ENCODE measurements around the gene NPDC1.

NPDC1 gene

DNA sequence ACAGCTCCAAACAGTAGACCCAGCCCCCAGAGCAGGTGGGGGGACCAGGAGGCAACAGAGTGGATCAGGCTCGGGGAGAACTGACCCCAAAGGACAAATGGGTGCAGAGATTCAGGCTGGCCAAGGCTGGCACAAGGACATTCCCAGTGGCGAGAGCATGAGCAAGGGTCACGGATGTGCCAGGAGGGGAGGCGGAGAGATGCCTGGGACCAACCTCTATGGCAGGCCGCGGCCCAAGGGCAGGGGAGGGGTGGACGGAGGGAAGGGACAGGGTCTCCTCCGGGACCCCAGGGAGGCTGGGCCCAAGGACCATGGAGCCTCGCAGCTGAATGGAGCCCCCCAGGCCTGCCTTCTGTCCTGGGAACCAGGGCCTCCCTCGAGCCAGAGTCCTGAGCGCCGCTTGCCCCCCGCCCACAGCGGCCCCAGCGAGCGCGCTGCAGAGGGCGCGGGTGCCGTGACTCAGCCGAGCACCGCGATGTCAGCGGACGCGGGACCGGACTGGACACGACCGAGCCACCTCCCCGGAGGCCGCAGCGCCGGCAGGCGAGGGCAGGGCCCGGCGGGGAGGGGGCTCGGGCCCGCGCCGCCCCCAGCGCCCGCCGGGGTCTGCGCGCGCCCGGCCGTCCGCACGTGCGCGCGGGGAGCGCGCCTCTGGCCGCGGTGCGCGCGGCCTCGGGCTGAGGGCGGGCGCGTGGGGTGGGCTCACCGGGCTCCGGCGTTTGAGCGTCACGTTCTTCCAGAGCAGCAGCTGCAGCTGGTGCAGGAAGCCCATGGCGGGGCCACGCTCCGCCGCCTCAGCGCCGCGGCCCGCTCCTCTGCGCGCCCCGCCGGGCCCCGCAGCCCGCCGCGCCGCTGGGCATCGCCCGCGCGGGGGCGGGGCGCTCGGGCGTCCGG, 18.4 kb downstream of the NPDC1 start, which contains the start of gene ABCA2:
TSS of gene ABCA2 (minus strand) at position 869 of the 894 bp plus-strand sequence. CDS start at position 772, 97 bp downstream.
- DNase-seq (ENCODE audit: insufficient read length) (no peak), FAIRE-seq (no peak)
- TF ChIP-seq POLR2A (IDR thresholded peaks at IDR 0.05; ENCODE audit: low read depth, low read length) (no peak), POLR2AphosphoS5 (IDR thresholded peaks at IDR 0.05; ENCODE audit: low read depth, low read length) (no peak), TAF1 (IDR thresholded peaks at IDR 0.05; ENCODE audit: borderline replicate concordance, low read depth, low read length) (no peak)

DNA sequence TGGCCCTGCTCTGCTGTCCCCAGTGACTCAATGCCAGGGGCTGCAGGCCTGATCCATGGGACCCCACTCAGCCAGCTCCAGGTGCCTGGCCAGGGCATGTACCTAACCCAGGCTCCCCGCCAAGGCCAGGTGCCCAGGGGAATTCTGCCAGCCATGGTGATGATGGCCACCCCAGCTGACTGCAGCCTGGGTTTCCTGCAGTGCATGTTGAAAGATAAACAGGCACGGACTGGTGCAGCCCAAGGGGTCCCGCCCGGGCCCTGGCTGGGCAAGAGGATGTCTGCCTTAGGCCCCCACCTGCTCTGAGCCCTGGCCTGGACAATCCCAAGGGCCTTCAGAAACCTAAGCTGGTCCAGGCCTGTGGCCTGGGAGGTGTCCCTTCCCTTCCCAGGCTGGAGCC, 19.1 kb downstream of the NPDC1 start:
- DNase-seq (ENCODE audit: insufficient read length): no peak
- no peak for FAIRE-seq
- no peak for TF ChIP-seq POLR2AphosphoS5 (IDR thresholded peaks at IDR 0.05; ENCODE audit: low read depth, low read length)
- TF ChIP-seq POLR2A (IDR thresholded peaks at IDR 0.05; ENCODE audit: low read depth, low read length): no peak
- no peak for TF ChIP-seq TAF1 (IDR thresholded peaks at IDR 0.05; ENCODE audit: borderline replicate concordance, low read depth, low read length)

DNA sequence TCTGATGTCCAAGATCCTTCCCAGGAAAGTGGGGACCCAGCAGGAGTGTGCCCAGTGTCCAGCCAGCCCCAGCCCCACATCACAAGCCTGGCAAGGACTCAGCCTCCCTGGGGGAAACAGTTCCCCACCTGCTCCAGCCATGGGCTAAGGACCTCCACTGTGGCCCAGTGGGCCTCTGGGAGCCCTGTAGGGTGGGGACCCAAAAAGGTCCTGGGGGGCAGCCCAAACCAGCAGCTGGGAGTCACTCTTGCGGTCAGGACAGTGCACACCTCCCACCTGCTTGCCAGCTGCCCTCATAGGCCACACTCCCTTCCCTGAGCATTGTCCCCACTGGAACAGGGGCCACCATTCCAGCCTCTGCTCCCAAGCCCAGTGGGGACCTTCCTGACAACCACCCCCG, 19.6 kb downstream of the NPDC1 start:
- FAIRE-seq (no peak), DNase-seq (ENCODE audit: insufficient read length) (no peak)
- TF ChIP-seq POLR2AphosphoS5 (IDR thresholded peaks at IDR 0.05; ENCODE audit: low read depth, low read length) (no peak), TAF1 (IDR thresholded peaks at IDR 0.05; ENCODE audit: borderline replicate concordance, low read depth, low read length) (no peak), POLR2A (IDR thresholded peaks at IDR 0.05; ENCODE audit: low read depth, low read length) (no peak)

DNA sequence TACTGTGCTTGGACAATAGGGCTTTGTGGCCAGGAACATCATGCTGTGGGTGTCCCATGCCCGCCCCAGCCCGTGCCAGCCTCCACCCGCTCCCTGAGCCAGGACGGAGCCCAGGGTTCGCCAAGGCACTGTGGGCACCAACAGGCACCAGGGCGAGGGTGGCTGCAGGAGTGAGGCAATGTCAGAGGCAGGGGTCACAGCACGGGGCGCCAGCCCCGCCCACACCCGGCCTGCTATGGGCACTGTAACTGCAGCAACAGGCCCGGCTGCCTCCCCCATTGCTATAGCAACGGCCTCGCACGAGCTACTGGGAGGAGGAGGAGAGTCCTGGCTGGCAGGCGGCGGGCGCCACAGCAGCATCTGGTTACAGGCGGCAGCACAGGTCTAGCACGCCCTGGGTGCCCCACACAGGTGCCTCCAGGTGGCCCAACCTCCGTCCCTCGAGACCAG, 20.4 kb downstream of the NPDC1 start:
- TF ChIP-seq TAF1 (IDR thresholded peaks at IDR 0.05; ENCODE audit: borderline replicate concordance, low read depth, low read length) (no peak), POLR2A (IDR thresholded peaks at IDR 0.05; ENCODE audit: low read depth, low read length) (no peak), POLR2AphosphoS5 (IDR thresholded peaks at IDR 0.05; ENCODE audit: low read depth, low read length) (no peak)
- no peak for DNase-seq (ENCODE audit: insufficient read length)
- FAIRE-seq: no peak

GRCh38 chr9:137023583-137023991, 22.4 kb downstream of the NPDC1 start:
- no peak for FAIRE-seq
- DNase-seq (ENCODE audit: insufficient read length): no peak
- no peak for TF ChIP-seq TAF1 (IDR thresholded peaks at IDR 0.05; ENCODE audit: borderline replicate concordance, low read depth, low read length)
- TF ChIP-seq POLR2A (IDR thresholded peaks at IDR 0.05; ENCODE audit: low read depth, low read length): no peak
- TF ChIP-seq POLR2AphosphoS5 (IDR thresholded peaks at IDR 0.05; ENCODE audit: low read depth, low read length): no peak

DNA sequence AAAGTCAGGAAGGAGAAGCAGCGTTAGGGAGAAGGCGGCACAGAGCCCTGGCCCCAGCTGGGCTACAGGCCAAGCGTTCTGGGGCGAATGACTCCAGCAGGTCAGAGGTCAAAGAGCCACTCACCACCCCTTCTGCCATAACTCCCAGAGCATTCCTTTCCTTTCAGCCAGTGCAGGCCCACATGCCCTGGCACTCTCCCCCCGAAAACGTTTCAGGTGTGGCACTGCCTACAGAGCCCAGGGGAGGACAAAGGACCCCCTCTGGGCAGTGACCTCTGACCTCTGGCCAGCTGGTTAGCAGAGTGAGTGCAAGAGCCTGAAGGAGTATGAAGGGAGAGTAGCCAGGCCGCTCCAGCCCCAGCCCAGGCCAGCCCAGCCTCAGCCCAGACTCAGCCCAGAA, 22.8 kb downstream of the NPDC1 start:
- TF ChIP-seq POLR2AphosphoS5 (IDR thresholded peaks at IDR 0.05; ENCODE audit: low read depth, low read length) (no peak), POLR2A (IDR thresholded peaks at IDR 0.05; ENCODE audit: low read depth, low read length) (no peak), TAF1 (IDR thresholded peaks at IDR 0.05; ENCODE audit: borderline replicate concordance, low read depth, low read length) (no peak)
- FAIRE-seq: no peak
- no peak for DNase-seq (ENCODE audit: insufficient read length)

DNA sequence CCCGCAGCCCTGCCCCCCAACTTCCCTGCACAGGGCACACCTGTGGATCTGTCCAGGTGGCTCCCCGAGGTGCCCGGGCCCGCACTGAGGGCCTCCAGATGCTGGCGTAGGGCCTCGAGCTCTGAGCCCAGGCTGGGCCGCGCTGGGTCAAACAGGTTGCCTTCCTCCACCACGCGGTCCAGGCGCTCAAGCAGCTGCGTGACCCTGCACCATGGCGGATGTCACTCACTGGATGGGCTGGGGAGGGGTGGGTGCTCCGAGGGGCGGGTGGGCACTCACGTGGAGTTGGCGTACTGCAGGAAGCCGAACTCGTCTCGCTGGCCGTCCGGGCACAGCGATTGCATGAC, 23.3 kb downstream of the NPDC1 start:
- no peak for DNase-seq (ENCODE audit: insufficient read length)
- TF ChIP-seq TAF1 (IDR thresholded peaks at IDR 0.05; ENCODE audit: borderline replicate concordance, low read depth, low read length) (no peak), POLR2AphosphoS5 (IDR thresholded peaks at IDR 0.05; ENCODE audit: low read depth, low read length) (no peak), POLR2A (IDR thresholded peaks at IDR 0.05; ENCODE audit: low read depth, low read length) (no peak)
- FAIRE-seq: no peak

GRCh38 chr9:137021979-137022661, 23.9 kb downstream of the NPDC1 start:
- FAIRE-seq (peak; percentile 71), DNase-seq (ENCODE audit: insufficient read length) (peak; percentile 63)
- TF ChIP-seq POLR2A (IDR thresholded peaks at IDR 0.05; ENCODE audit: low read depth, low read length): no peak

DNA sequence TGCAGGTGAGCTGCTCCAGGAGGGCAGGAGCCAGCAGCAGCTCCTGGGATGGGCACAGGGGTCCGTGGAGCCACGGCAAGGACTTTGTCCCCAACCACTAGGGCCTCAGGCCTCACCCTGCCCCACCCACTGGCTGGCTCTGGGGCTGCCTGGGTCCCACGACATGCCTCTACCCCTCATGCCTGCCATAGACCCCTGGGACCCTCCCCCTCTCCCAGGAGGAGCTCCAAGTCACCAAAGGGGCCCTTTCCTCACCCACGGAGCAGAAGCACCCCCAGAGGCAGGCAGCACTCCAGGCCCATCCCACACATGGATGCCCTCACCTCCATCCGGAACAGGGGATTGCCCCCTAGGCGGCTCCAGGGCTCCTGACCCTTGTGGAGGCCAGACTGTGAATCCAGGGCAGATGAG, 24.4 kb downstream of the NPDC1 start:
- FAIRE-seq (no peak), DNase-seq (ENCODE audit: insufficient read length) (no peak)
- TF ChIP-seq TAF1 (IDR thresholded peaks at IDR 0.05; ENCODE audit: borderline replicate concordance, low read depth, low read length): no peak
- no peak for TF ChIP-seq POLR2A (IDR thresholded peaks at IDR 0.05; ENCODE audit: low read depth, low read length)
- TF ChIP-seq POLR2AphosphoS5 (IDR thresholded peaks at IDR 0.05; ENCODE audit: low read depth, low read length): no peak

DNA sequence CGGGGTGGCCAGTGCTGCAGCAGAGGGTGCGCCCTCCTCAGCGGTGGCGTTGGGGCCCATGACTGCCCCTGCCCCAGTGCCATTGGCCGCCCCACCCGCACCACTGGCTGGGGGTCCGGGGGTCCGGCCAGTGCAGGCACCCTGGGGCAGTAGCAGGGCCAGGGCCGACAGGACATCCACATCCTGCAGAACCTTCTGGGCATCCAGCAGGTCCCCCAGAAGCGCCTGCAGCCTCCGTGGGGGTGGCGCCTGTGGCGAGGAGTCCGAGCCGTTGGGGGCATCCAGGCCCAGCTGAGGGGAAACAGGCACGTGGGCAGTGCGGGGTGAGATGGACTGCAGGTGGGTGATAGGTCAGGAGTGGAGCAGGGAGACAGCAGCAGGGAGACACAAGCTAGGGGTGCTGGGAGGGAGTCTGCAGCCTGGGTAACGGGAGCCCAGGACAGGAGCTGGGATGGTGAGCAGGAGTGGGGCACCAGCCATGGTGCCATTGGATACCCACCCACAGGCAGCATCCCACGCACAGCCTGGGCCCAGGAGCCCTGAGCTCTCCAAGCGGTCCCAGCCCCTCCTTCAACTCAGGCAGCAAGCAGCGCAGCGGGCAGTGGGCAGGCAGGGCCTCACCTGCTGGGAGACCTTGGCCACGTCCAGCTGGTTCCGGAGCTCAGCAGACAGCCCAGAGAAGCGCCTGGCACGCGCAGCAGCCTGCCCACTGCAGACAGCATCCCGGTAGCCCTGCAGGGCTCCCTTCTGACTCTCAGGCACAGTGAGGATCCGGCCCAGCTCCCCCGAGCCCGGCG, 25.0 kb downstream of the NPDC1 start:
- DNase-seq (ENCODE audit: insufficient read length) (no peak), FAIRE-seq (no peak)
- TF ChIP-seq TAF1 (IDR thresholded peaks at IDR 0.05; ENCODE audit: borderline replicate concordance, low read depth, low read length) (no peak), POLR2A (IDR thresholded peaks at IDR 0.05; ENCODE audit: low read depth, low read length) (no peak), POLR2AphosphoS5 (IDR thresholded peaks at IDR 0.05; ENCODE audit: low read depth, low read length) (no peak)
